Smooth muscle cell (in vitro differentiated cells): ENCODE results near the gene IBSP. TPM values are rescaled to one million over a fixed set of nuclear protein-coding genes. Genes with fewer than 3 reads are reported as not detected.

ENCODE experiments used
- DNase-seq: peaks from one replicate; lab custom pipeline; 2025; ENCODE audit not compliant: unreplicated experiment; lab: John Stamatoyannopoulos, UW
- H2AFZ ChIP-seq: fragments of 200-600 bp; sonication (generic); 2 replicates; pipeline ENCODE4 v1.6.0; 2016; ENCODE audit warnings: antibody characterized with exemption, low read depth, mild to moderate bottlenecking
- H3F3A ChIP-seq: fragments of 200-600 bp; sonication (generic); 2 replicates; pipeline ENCODE4 v1.6.0; 2017; ENCODE audit warnings: antibody characterized with exemption, low read depth
- H3K27ac ChIP-seq: fragments of 200-600 bp; sonication (generic); 2 replicates; pipeline ENCODE4 v1.5.1; 2016; ENCODE audit warnings: low read depth, mild to moderate bottlenecking
- H3K27me3 ChIP-seq: fragments of 200-600 bp; sonication (generic); 2 replicates; pipeline ENCODE4 v1.6.1; 2016; ENCODE audit warnings: low read depth, mild to moderate bottlenecking
- H3K36me3 ChIP-seq: fragments of 200-600 bp; sonication (generic); 2 replicates; pipeline ENCODE4 v1.5.1; 2016; ENCODE audit warnings: low read depth
- H3K4me1 ChIP-seq: fragments of 200-600 bp; sonication (generic); 2 replicates; pipeline ENCODE4 v1.5.1; 2016; ENCODE audit warnings: low read depth
- H3K4me2 ChIP-seq: fragments of 200-600 bp; sonication (generic); 2 replicates; pipeline ENCODE4 v1.6.0; 2016; ENCODE audit warnings: mild to moderate bottlenecking
- H3K4me3 ChIP-seq: fragments of 200-600 bp; sonication (generic); 2 replicates; pipeline ENCODE4 v1.5.1; 2016; ENCODE audit warnings: mild to moderate bottlenecking
- H3K79me2 ChIP-seq: fragments of 200-600 bp; sonication (generic); 2 replicates; pipeline ENCODE4 v1.6.0; 2016; ENCODE audit warnings: low read depth, mild to moderate bottlenecking
- H3K9ac ChIP-seq: fragments of 200-600 bp; sonication (generic); 2 replicates; pipeline ENCODE4 v1.6.0; 2016; ENCODE audit warnings: low read depth
- H3K9me3 ChIP-seq: fragments of 200-600 bp; sonication (generic); replicated peaks from 2 replicates; pipeline ENCODE4 v1.5.1; 2016; ENCODE audit warnings: low read depth
- H4K20me1 ChIP-seq: fragments of 200-600 bp; sonication (generic); 2 replicates; pipeline ENCODE4 v1.6.0; 2016; ENCODE audit warnings: low read depth
- WGBS: methylation state at CpG from one replicate; pipeline ENCODE4 v1.1.7; 2016; ENCODE audit warnings: low lambda C conversion rate; 5-methylcytosine and 5-hydroxymethylcytosine counted together
- polyA plus RNA-seq: library from polyadenylated mRNA; unstranded; fragments of >200 nt; fragmentation: Nextera tagmentation; extraction: Ambion mirVana; gene quantifications from 2 replicates; pipeline ENCODE4 v1.2.1, GENCODE V29; 2016
- total RNA-seq: library from RNA; depleted of rRNA; stranded (reverse); fragments of >200 nt; gene quantifications from 2 replicates; pipeline ENCODE4 v1.2.3, GENCODE V29; 2014
- TF ChIP-seq, protein P1 (sequence below): fragments of 200-600 bp; sonication (generic); IDR thresholded peaks from 2 replicates; pipeline ENCODE4 v1.5.1; 2017; ENCODE audit warnings: borderline replicate concordance, mild to moderate bottlenecking, antibody characterized with exemption; ENCODE audit not compliant: insufficient read depth, poor library complexity, severe bottlenecking

Gene IBSP
- total and polyA plus RNA-seq, 2 experiments from 2014 or later: not detected

DNA sequence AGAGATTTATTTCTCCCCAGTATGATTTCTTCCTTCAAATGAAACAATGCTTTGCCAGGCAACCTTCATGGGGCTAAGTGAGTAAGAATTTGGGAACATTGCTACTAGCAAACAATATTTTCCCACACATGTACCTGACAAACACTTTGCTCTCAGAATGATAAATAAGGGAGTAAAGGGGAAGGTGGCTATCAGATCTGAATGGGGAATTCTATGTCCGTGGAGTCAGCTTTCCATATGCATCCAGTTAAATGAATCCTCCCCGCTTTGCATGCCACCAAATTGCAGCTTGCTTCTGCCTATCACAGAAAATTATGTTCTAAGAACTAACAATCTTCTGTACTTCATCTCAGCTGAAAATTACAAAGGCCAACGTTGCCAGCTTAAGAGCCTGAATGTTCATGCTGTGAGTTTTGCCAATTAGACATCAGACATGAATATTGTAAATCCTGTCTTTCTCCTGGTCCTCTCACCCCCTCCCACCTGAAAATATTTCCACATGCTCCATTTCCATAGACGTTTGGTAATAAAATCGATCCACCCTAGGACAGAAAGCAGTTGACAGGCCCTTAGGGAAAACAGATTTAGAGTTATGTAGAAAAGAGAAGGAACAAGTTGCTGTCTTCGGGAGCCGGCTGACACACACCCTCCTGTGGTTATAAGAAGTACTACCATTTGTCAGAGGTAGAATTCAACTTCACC is 39.7 kb downstream of the IBSP start:
- H3K4me1 ChIP-seq: peaks cover 10% of the 10 kb centered on the region
- no peaks in the 10 kb centered on the region for H4K20me1 ChIP-seq
- WGBS: 38% methylated on average over 7 of the region's 7 CpGs
- H3K9ac ChIP-seq: no peak overlapping the region
- no peak overlapping the region for H3K4me3 ChIP-seq
- no peak for DNase-seq
- TF ChIP-seq, protein P1, sequence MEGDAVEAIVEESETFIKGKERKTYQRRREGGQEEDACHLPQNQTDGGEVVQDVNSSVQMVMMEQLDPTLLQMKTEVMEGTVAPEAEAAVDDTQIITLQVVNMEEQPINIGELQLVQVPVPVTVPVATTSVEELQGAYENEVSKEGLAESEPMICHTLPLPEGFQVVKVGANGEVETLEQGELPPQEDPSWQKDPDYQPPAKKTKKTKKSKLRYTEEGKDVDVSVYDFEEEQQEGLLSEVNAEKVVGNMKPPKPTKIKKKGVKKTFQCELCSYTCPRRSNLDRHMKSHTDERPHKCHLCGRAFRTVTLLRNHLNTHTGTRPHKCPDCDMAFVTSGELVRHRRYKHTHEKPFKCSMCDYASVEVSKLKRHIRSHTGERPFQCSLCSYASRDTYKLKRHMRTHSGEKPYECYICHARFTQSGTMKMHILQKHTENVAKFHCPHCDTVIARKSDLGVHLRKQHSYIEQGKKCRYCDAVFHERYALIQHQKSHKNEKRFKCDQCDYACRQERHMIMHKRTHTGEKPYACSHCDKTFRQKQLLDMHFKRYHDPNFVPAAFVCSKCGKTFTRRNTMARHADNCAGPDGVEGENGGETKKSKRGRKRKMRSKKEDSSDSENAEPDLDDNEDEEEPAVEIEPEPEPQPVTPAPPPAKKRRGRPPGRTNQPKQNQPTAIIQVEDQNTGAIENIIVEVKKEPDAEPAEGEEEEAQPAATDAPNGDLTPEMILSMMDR: peak; percentile 58
- H2AFZ ChIP-seq: peak overlapping the region; percentile 24
- H3F3A ChIP-seq: peaks cover 3% of the 10 kb centered on the region
- no peaks in the 10 kb centered on the region for H3K36me3 ChIP-seq
- no peak overlapping the region for H3K4me2 ChIP-seq
- H3K27ac ChIP-seq: no peak overlapping the region
- no peaks in the 10 kb centered on the region for H3K79me2 ChIP-seq
- H3K9me3 ChIP-seq: no peaks in the 10 kb centered on the region
- no peaks in the 10 kb centered on the region for H3K27me3 ChIP-seq

DNA sequence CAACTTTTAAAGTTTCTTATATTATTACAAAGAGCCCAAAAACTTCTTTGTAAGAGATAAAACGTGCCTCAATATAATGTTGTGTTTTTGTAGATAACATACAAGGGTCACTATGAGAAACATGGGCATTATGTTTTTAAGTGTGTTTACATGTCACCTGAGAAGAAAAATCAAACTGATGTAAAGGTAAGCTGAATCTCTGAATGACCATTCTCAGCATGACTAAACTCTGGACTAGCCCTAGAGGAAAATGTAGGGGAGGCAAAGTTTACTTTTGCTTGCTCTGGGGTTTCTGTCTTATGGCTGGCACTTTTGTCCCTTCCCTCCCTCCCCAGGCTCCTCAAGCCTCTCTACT is 40.2 kb downstream of the IBSP start:
- no peaks in the 10 kb centered on the region for H3K36me3 ChIP-seq
- WGBS: 0% methylated on average over 1 of the region's 1 CpG
- no peak overlapping the region for H3K4me3 ChIP-seq
- peaks cover 3% of the 10 kb centered on the region for H3F3A ChIP-seq
- TF ChIP-seq, protein P1: no peak
- peaks cover 5% of the 10 kb centered on the region for H3K4me1 ChIP-seq
- H3K27me3 ChIP-seq: no peaks in the 10 kb centered on the region
- H3K9me3 ChIP-seq: no peaks in the 10 kb centered on the region
- H3K9ac ChIP-seq: no peak overlapping the region
- no peak overlapping the region for H2AFZ ChIP-seq
- no peak overlapping the region for H3K27ac ChIP-seq
- no peak overlapping the region for H3K4me2 ChIP-seq
- DNase-seq: no peak
- H4K20me1 ChIP-seq: no peaks in the 10 kb centered on the region
- no peaks in the 10 kb centered on the region for H3K79me2 ChIP-seq

DNA sequence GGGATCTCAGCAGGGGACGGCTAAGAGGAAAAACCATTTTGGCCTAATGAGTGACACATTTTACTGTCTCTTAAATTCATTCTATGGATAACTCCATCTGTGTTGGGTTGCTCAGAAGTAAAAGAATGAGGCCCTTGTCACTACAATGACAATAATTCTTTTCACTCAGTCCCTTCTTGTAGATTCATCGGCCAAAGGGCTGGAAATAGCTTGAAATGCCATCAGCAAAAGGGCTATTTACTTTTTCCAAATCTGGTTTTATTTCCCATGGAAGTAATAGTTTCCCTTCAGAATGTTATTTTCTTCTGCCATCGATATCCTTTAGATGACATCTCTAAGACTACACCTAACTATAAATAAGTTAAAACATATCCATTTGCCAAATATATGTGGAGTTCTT is 40.8 kb downstream of the IBSP start:
- no peak overlapping the region for H3K4me2 ChIP-seq
- no peaks in the 10 kb centered on the region for H3K27me3 ChIP-seq
- DNase-seq: no peak
- no peaks in the 10 kb centered on the region for H3K79me2 ChIP-seq
- H2AFZ ChIP-seq: peak overlapping the region; percentile 51
- 91% methylated on average over 3 of the region's 3 CpGs for WGBS
- H3K27ac ChIP-seq: no peak overlapping the region
- H3K9me3 ChIP-seq: no peaks in the 10 kb centered on the region
- no peaks in the 10 kb centered on the region for H3K36me3 ChIP-seq
- H3K4me1 ChIP-seq: no peaks in the 10 kb centered on the region
- H3K9ac ChIP-seq: no peak overlapping the region
- H3F3A ChIP-seq: no peaks in the 10 kb centered on the region
- H4K20me1 ChIP-seq: no peaks in the 10 kb centered on the region
- TF ChIP-seq, protein P1: no peak
- no peak overlapping the region for H3K4me3 ChIP-seq

DNA sequence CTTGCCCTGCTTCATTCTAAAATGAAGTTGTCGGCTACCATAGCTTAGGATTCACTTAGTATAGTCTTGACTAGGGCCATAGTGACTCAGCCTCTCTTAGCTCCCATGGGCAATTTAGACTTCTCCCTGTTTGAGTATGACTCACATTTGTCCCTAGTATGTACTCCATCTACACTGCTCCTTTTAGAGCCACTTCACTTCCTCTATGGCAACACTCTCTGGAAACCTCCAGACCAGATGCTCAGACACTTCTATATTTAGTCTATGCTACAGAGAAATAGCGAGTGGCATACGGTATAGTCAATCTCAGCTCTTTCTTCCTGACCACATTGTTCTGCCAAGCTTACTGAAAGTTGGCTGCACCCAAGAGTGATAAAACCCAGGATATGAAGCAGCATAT is 44.6 kb downstream of the IBSP start:
- no peak for DNase-seq
- no peaks in the 10 kb centered on the region for H3K79me2 ChIP-seq
- H3K9me3 ChIP-seq: no peaks in the 10 kb centered on the region
- H4K20me1 ChIP-seq: no peaks in the 10 kb centered on the region
- peak overlapping the region; percentile 21 for H3K9ac ChIP-seq
- H3K4me3 ChIP-seq: peak overlapping the region; percentile 15
- no peaks in the 10 kb centered on the region for H3F3A ChIP-seq
- peak overlapping the region; percentile 90 for H3K27ac ChIP-seq
- peak overlapping the region; percentile 54 for H2AFZ ChIP-seq
- no peaks in the 10 kb centered on the region for H3K27me3 ChIP-seq
- H3K4me1 ChIP-seq: no peaks in the 10 kb centered on the region
- peak overlapping the region; percentile 75 for H3K4me2 ChIP-seq
- 28% methylated on average over 3 of the region's 3 CpGs for WGBS
- H3K36me3 ChIP-seq: no peaks in the 10 kb centered on the region
- TF ChIP-seq, protein P1: no peak
